ENCODE data around the gene HSD17B3.
"Not testable (repeated sequence)": the region's sequence is repeated elsewhere in the genome, so short reads cannot be mapped to it uniquely, and the experiment has no call there.

The HSD17B3 gene

GRCh38 chr9:96342571-96343245 is 40.7 kb upstream of the HSD17B3 start:
- DNase-seq (ENCODE audit: extremely low read depth, low read depth) = no peak
- TF ChIP-seq, protein P1, sequence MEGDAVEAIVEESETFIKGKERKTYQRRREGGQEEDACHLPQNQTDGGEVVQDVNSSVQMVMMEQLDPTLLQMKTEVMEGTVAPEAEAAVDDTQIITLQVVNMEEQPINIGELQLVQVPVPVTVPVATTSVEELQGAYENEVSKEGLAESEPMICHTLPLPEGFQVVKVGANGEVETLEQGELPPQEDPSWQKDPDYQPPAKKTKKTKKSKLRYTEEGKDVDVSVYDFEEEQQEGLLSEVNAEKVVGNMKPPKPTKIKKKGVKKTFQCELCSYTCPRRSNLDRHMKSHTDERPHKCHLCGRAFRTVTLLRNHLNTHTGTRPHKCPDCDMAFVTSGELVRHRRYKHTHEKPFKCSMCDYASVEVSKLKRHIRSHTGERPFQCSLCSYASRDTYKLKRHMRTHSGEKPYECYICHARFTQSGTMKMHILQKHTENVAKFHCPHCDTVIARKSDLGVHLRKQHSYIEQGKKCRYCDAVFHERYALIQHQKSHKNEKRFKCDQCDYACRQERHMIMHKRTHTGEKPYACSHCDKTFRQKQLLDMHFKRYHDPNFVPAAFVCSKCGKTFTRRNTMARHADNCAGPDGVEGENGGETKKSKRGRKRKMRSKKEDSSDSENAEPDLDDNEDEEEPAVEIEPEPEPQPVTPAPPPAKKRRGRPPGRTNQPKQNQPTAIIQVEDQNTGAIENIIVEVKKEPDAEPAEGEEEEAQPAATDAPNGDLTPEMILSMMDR (IDR thresholded peaks at IDR 0.05; ENCODE audit: low read depth, low read length) = no peak

- DNase-seq (ENCODE audit: extremely low read depth, low read depth) = no peak
Measured at GRCh38 chr9:96340707-96341106, 38.7 kb upstream of the HSD17B3 start.

GRCh38 chr9:96338299-96338698 is 36.3 kb upstream of the HSD17B3 start:
- TF ChIP-seq, protein P1 (IDR thresholded peaks at IDR 0.05; ENCODE audit: low read depth, low read length) = no peak
- DNase-seq (ENCODE audit: extremely low read depth, low read depth) = no peak

More at GRCh38 chr9:96340707-96341106, 38.7 kb upstream of the HSD17B3 start:
- TF ChIP-seq, protein P1 (IDR thresholded peaks at IDR 0.05; ENCODE audit: low read depth, low read length) = no peak

DNA sequence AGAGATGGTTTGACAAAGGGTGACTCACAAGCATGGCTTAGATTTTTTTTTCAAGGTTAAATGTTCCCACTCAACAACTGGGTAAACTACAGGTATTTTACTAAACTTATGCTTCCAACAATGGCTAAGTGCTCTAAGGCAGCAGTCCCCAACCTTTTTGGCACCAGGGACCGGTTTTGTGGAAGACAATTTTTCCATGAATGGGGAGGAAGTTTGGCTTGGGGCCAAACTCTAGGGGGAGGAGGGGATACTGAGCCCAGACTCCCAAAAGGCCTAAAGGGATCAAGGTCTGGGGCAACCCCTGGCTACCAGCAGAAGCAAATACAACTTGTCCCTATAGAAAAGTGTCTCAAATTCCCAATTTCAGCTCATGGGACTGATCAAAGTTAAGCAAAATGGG is 32.0 kb upstream of the HSD17B3 start:
- TF ChIP-seq, protein P1 (IDR thresholded peaks at IDR 0.05; ENCODE audit: low read depth, low read length) = no peak
- DNase-seq (ENCODE audit: extremely low read depth, low read depth) = no peak

GRCh38 chr9:96331236-96331947 is 29.4 kb upstream of the HSD17B3 start:
- TF ChIP-seq, protein P1 (IDR thresholded peaks at IDR 0.05; ENCODE audit: low read depth, low read length) = no peak
- DNase-seq (ENCODE audit: extremely low read depth, low read depth) = no peak

- TF ChIP-seq, protein P1 (IDR thresholded peaks at IDR 0.05; ENCODE audit: low read depth, low read length) = peak; percentile 72
- peak; percentile 11 for DNase-seq (ENCODE audit: extremely low read depth, low read depth)
Measured at GRCh38 chr9:96327694-96328352, 25.8 kb upstream of the HSD17B3 start.

DNA sequence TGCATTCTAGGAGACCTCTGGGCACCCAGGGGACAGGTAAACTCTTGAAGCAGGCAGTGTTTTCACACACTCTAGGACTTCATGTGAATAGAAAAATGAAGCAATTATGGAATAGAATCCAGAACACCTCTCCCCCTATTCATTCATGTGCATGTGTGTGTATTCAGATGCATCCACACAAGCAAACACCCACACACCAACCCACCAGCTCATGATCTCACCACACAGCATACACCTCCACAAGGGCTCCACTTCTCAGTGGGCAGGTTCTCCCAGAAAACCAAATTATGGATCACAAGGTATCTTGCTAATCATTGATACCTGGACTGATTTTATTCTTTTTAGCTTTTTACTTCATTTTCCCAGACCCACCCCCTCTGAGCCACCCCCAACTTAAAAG is 21.2 kb upstream of the HSD17B3 start:
- no peak for DNase-seq (ENCODE audit: extremely low read depth, low read depth)
- TF ChIP-seq, protein P1 (IDR thresholded peaks at IDR 0.05; ENCODE audit: low read depth, low read length) = no peak

GRCh38 chr9:96322736-96323135 is 20.8 kb upstream of the HSD17B3 start:
- DNase-seq (ENCODE audit: extremely low read depth, low read depth) = not testable (repeated sequence)

GRCh38 chr9:96322210-96322609 is 20.2 kb upstream of the HSD17B3 start:
- DNase-seq (ENCODE audit: extremely low read depth, low read depth) = not testable (repeated sequence)
